ENCODE results near the gene INPP5A. TPM values are rescaled to one million over a fixed set of nuclear protein-coding genes. Genes with fewer than 3 reads are reported as not detected.

INPP5A gene
- total RNA-seq, 4 donors from 2014 or later: 16.9 to 58.2 (median 29.5) TPM

GRCh38 chr10:132690401-132690800 is 152.8 kb downstream of the INPP5A start:
- no peaks in the 10 kb centered on the region for H3K27me3 ChIP-seq
- H3K36me3 ChIP-seq: peaks cover 0 to 24% (median 0%) of the 10 kb centered on the region in 3 donors
- H3K4me1 ChIP-seq: peaks cover 0 to 6% (median under 1%) of the 10 kb centered on the region in 3 donors
- no peak for DNase-seq
- WGBS, 2 donors: 98% methylated on average over 4 to 6 of the region's 7 CpGs
- no peak overlapping the region for H3K27ac ChIP-seq
- H3K4me3 ChIP-seq: no peak overlapping the region
- intact Hi-C loops (cut with DNase I): no loop called here
- TF ChIP-seq POLR2A (IDR thresholded peaks at IDR 0.05) (no peak), CTCF (IDR thresholded peaks at IDR 0.05) (no peak)
- no peaks in the 10 kb centered on the region for H3K9me3 ChIP-seq

GRCh38 chr10:132690821-132691610 is 153.4 kb downstream of the INPP5A start:
- H3K9me3 ChIP-seq: no peaks in the 10 kb centered on the region
- H3K27me3 ChIP-seq: no peaks in the 10 kb centered on the region
- intact Hi-C loops (cut with DNase I): no loop called here
- TF ChIP-seq CTCF (IDR thresholded peaks at IDR 0.05) (no peak), POLR2A (IDR thresholded peaks at IDR 0.05) (no peak)
- peaks cover 0 to under 1% (median 0%) of the 10 kb centered on the region in 3 donors for H3K4me1 ChIP-seq
- peaks cover 0 to 24% (median 0%) of the 10 kb centered on the region in 3 donors for H3K36me3 ChIP-seq
- WGBS, 2 donors: 96 to 97% methylated on average over 40 to 49 of the region's 56 CpGs
- no peak overlapping the region for H3K27ac ChIP-seq
- no peak overlapping the region for H3K4me3 ChIP-seq
- no peak for DNase-seq

DNA sequence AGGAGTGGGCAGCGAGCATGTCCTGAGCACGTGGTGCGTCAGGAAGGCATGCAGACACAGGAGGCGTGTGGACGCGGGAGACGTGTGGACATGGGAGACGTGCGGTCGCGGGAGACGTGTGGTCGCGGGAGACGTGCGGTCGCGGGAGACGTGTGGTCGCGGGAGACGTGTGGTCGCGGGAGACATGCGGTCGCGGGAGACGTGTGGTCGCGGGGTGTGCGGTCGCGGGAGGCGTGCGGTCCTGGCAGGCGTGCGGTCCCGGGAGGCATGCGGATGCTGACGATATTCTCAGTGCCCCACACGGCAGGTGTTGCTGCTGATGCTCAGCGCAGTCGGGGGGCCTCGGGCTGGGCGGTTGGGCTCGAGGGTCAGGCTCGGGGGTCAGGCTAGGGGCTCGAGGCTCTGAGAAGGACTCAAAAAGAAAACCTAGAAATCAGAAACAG is 154.1 kb downstream of the INPP5A start:
- DNase-seq: no peak
- intact Hi-C loops (cut with DNase I): no loop called here
- no peaks in the 10 kb centered on the region for H3K4me1 ChIP-seq
- H3K9me3 ChIP-seq: no peaks in the 10 kb centered on the region
- no peak overlapping the region for H3K4me3 ChIP-seq
- H3K27ac ChIP-seq: no peak overlapping the region
- H3K27me3 ChIP-seq: no peaks in the 10 kb centered on the region
- peaks cover 0 to 24% (median 0%) of the 10 kb centered on the region in 3 donors for H3K36me3 ChIP-seq
- 93 to 96% methylated on average over 46 to 47 of the region's 48 CpGs for WGBS, 2 donors
- TF ChIP-seq POLR2A (IDR thresholded peaks at IDR 0.05) (no peak), CTCF (IDR thresholded peaks at IDR 0.05) (no peak)

- Histone ChIP-seq H3K4me1 (no peaks in the 10 kb centered on the region), H3K36me3 (peaks cover 0 to 25% (median 0%) of the 10 kb centered on the region in 3 donors), H3K4me3 (no peak overlapping the region), H3K27me3 (no peaks in the 10 kb centered on the region), H3K27ac (no peak overlapping the region), H3K9me3 (no peaks in the 10 kb centered on the region)
- TF ChIP-seq POLR2A (IDR thresholded peaks at IDR 0.05) (no peak), CTCF (IDR thresholded peaks at IDR 0.05) (no peak)
- DNase-seq: no peak
- intact Hi-C loops (cut with DNase I): no loop called here
- WGBS, 2 donors: 81 to 93% methylated on average over 2 of the region's 2 CpGs
These were observed 154.7 kb downstream of the INPP5A start for GRCh38 chr10:132692311-132692710.

- intact Hi-C loops (cut with DNase I): no loop called here
- TF ChIP-seq CTCF (IDR thresholded peaks at IDR 0.05) (no peak), POLR2A (IDR thresholded peaks at IDR 0.05) (no peak)
These were observed 156.1 kb downstream of the INPP5A start for GRCh38 chr10:132693676-132694075.

More at GRCh38 chr10:132693676-132694075, 156.1 kb downstream of the INPP5A start:
- H3K9me3 ChIP-seq: no peaks in the 10 kb centered on the region
- H3K27me3 ChIP-seq: no peaks in the 10 kb centered on the region
- no peak overlapping the region for H3K4me3 ChIP-seq
- H3K27ac ChIP-seq: no peak overlapping the region
- no peak for DNase-seq
- H3K4me1 ChIP-seq: no peaks in the 10 kb centered on the region
- peaks cover 0 to 39% (median 0%) of the 10 kb centered on the region in 3 donors for H3K36me3 ChIP-seq
